HS-5 (cell line): Measurements from ENCODE around the gene EEFSEC.

Source experiments
- DNase-seq: peaks from one replicate; pipeline ENCODE4 v3.0.0-alpha.2; 2012; ENCODE audit warnings: low read depth

The EEFSEC gene

GRCh38 chr3:128353361-128353965 is 200.2 kb downstream of the EEFSEC start:
- no peak for DNase-seq

- DNase-seq, result no peak
Measured at GRCh38 chr3:128353991-128354687, 200.9 kb downstream of the EEFSEC start.

- DNase-seq, result no peak
Measured at GRCh38 chr3:128354788-128355542, 201.7 kb downstream of the EEFSEC start.

- no peak for DNase-seq
Measured at GRCh38 chr3:128355543-128355919, 202.2 kb downstream of the EEFSEC start.

GRCh38 chr3:128356822-128357221 is 203.5 kb downstream of the EEFSEC start:
- DNase-seq, result no peak

GRCh38 chr3:128357538-128357937 is 204.3 kb downstream of the EEFSEC start:
- no peak for DNase-seq

- DNase-seq, result no peak
Measured at GRCh38 chr3:128358156-128358895, 205.0 kb downstream of the EEFSEC start.

- DNase-seq, result no peak
Measured at GRCh38 chr3:128359060-128359664, 205.9 kb downstream of the EEFSEC start.

GRCh38 chr3:128359846-128360642 is 206.8 kb downstream of the EEFSEC start:
- no peak for DNase-seq

- no peak for DNase-seq
Measured at GRCh38 chr3:128360705-128361271, 207.5 kb downstream of the EEFSEC start.

- DNase-seq, result no peak
Measured at GRCh38 chr3:128362026-128362965, 209.0 kb downstream of the EEFSEC start.

- no peak for DNase-seq
Measured at GRCh38 chr3:128364291-128364690, 211.0 kb downstream of the EEFSEC start.

- DNase-seq, result no peak
Measured at GRCh38 chr3:128364808-128365360, 211.6 kb downstream of the EEFSEC start.

GRCh38 chr3:128366136-128366535 is 212.9 kb downstream of the EEFSEC start:
- no peak for DNase-seq

- DNase-seq, result no peak
Measured at GRCh38 chr3:128366652-128367051, 213.4 kb downstream of the EEFSEC start.

GRCh38 chr3:128367221-128367620 is 213.9 kb downstream of the EEFSEC start:
- DNase-seq, result no peak

- no peak for DNase-seq
Measured at GRCh38 chr3:128367761-128368160, 214.5 kb downstream of the EEFSEC start.

- no peak for DNase-seq
Measured at GRCh38 chr3:128368626-128369025, 215.3 kb downstream of the EEFSEC start.

- DNase-seq, result no peak
Measured at GRCh38 chr3:128369121-128369703, 215.9 kb downstream of the EEFSEC start.
